Transverse colon (tissue), 4 donors: Measurements from ENCODE around the gene KIF1A. TPM values are rescaled to one million over a fixed set of nuclear protein-coding genes. Genes with fewer than 3 reads are reported as not detected.

Experiments
- DNase-seq: peaks from one replicate; pipeline ENCODE4 v3.0.0-alpha.2; 2019
- H3K27ac ChIP-seq, 4 donors: fragments of 200-600 bp; sonication (generic); 2 replicates each; pipeline ENCODE4 v1.5.1; 2016 to 2018; ENCODE audit warnings: inconsistent platforms in 4 of 4
- H3K27me3 ChIP-seq: fragments of 200-600 bp; sonication (generic); 2 replicates; pipeline ENCODE4 v1.5.1; 2017; ENCODE audit warnings: inconsistent platforms
- H3K36me3 ChIP-seq, 4 donors: fragments of 200-600 bp; sonication (generic); 2 replicates each; pipeline ENCODE4 v1.5.1; 2017 to 2019; ENCODE audit warnings: inconsistent platforms in 4 of 4
- H3K4me1 ChIP-seq, 4 donors: fragments of 200-600 bp; sonication (generic); 2 replicates each; pipeline ENCODE4 v1.5.1; 2017 to 2020; ENCODE audit warnings: inconsistent platforms in 4 of 4
- H3K4me3 ChIP-seq, 4 donors: fragments of 200-600 bp; sonication (generic); 1 replicate in 1 of 4; 2 replicates in 3 of 4; pipeline versions ENCODE4 v1.5.1 to v1.6.1; 2017 to 2019; ENCODE audit warnings: inconsistent platforms in 4 of 4
- H3K9me3 ChIP-seq, 2 donors: fragments of 200-600 bp; sonication (generic); 2 replicates each; pipeline ENCODE4 v1.5.1; 2017 to 2019; ENCODE audit warnings: inconsistent platforms in 2 of 2
- CTCF ChIP-seq, 5 experiments: fragments of 200-600 bp in 3 of 5; fragments of 450-650 bp in 2 of 5; sonication (generic) in 3 of 5; IDR thresholded peaks; 1 replicate in 2 of 5; 2 replicates in 3 of 5; pipeline ENCODE4 v1.5.1; 2016 to 2017; ENCODE audit warnings: antibody characterized with exemption in 5 of 5, inconsistent platforms in 3 of 5, mild to moderate bottlenecking in 2 of 5, moderate library complexity in 1 of 5
- EP300 ChIP-seq: sonication (generic); formaldehyde crosslinking; IDR thresholded peaks from one replicate; pipeline ENCODE4 v1.6.1; 2017; ENCODE audit warnings: antibody characterized with exemption, low read depth
- POLR2A ChIP-seq: fragments of 450-650 bp; IDR thresholded peaks from one replicate; pipeline ENCODE4 v1.6.1; 2016; ENCODE audit warnings: antibody characterized with exemption, mild to moderate bottlenecking, moderate library complexity
- POLR2AphosphoS5 ChIP-seq, 3 donors: sonication (generic); formaldehyde crosslinking; IDR thresholded peaks; one replicate each; pipeline ENCODE4 v1.6.1; 2016; ENCODE audit warnings: antibody characterized with exemption in 3 of 3
- WGBS, 2 donors: methylation state at CpG; one replicate each; pipeline ENCODE4 v1.1.5; 2018; ENCODE audit warnings: low coverage in 1 of 2; 5-methylcytosine and 5-hydroxymethylcytosine counted together
- in situ Hi-C, 4 donors: fragments of 200-750 bp; cut with MboI; loops; one replicate each; pipeline versions ENCODE4 v1.15.0 to v1.15.1; 2017; ENCODE audit warnings: low sequenced_read_pairs in 3 of 4, low pct_ligation_motif_present in 1 of 4, low pct_unique_long_range_greater_than_20kb in 1 of 4
- intact Hi-C: fragments of 100-400 bp; cut with DNase I; formaldehyde crosslinking; loops from one replicate; pipeline ENCODE4 v1.15.1; 2023; ENCODE audit warnings: low total_unique reads
- total RNA-seq, 4 donors: library from RNA; depleted of rRNA; stranded (reverse); fragments of >200 nt; gene quantifications; one replicate each; pipeline ENCODE4 v1.1.0, GENCODE V29; 2016

The KIF1A gene
- total RNA-seq, 4 donors from 2014 or later = 0.40 to 3.4 (median 2.9) TPM

GRCh38 chr2:240688553-240688919 lies 131.5 kb downstream of the KIF1A start:
- no peak overlapping the region for H3K27ac ChIP-seq

GRCh38 chr2:240687741-240688552 lies 132.1 kb downstream of the KIF1A start:
- 78% methylated on average over 11 of the region's 14 CpGs; no CpG with 5 or more reads in 1 of the 2 donors for WGBS, 2 donors
- Histone ChIP-seq H3K9me3 (no peaks in the 10 kb centered on the region), H3K27me3 (no peaks in the 10 kb centered on the region), H3K36me3 (no peaks in the 10 kb centered on the region), H3K4me1 (peaks cover 0 to 26% (median 9%) of the 10 kb centered on the region in 4 donors), H3K4me3 (no peak overlapping the region), H3K27ac (no peak overlapping the region)
- in situ Hi-C loops = no loop called here
- no peak for TF ChIP-seq EP300
- no peak for TF ChIP-seq POLR2A
- no peak for TF ChIP-seq CTCF (IDR thresholded peaks at IDR 0.05)
- no peak for TF ChIP-seq POLR2AphosphoS5 (IDR thresholded peaks at IDR 0.05)
- intact Hi-C loops = no loop called here
- DNase-seq = no peak

More at GRCh38 chr2:240688553-240688919, 131.5 kb downstream of the KIF1A start:
- DNase-seq = no peak
- intact Hi-C loops = no loop called here
- Histone ChIP-seq H3K4me1 (peaks cover 0 to 26% (median 9%) of the 10 kb centered on the region in 4 donors), H3K4me3 (no peak overlapping the region), H3K27me3 (no peaks in the 10 kb centered on the region), H3K9me3 (no peaks in the 10 kb centered on the region), H3K36me3 (no peaks in the 10 kb centered on the region)
- TF ChIP-seq EP300 (no peak), CTCF (IDR thresholded peaks at IDR 0.05) (no peak), POLR2AphosphoS5 (IDR thresholded peaks at IDR 0.05) (no peak), POLR2A (no peak)
- 91% methylated on average over 9 of the region's 9 CpGs; no CpG with 5 or more reads in 1 of the 2 donors for WGBS, 2 donors
- in situ Hi-C loops = no loop called here

- TF ChIP-seq POLR2A (no peak), CTCF (IDR thresholded peaks at IDR 0.05) (no peak), POLR2AphosphoS5 (IDR thresholded peaks at IDR 0.05) (no peak), EP300 (no peak)
- H3K9me3 ChIP-seq = no peaks in the 10 kb centered on the region
- no peaks in the 10 kb centered on the region for H3K27me3 ChIP-seq
- H3K27ac ChIP-seq = no peak overlapping the region
- H3K36me3 ChIP-seq = no peaks in the 10 kb centered on the region
- H3K4me1 ChIP-seq = peaks cover 0 to 26% (median 9%) of the 10 kb centered on the region in 4 donors
- WGBS, 2 donors = 84 to 100% methylated on average over 1 to 20 of the region's 20 CpGs
- intact Hi-C loops = no loop called here
- DNase-seq = no peak
- H3K4me3 ChIP-seq = no peak overlapping the region
- in situ Hi-C loops = no loop called here
These were observed 132.8 kb downstream of the KIF1A start for GRCh38 chr2:240687045-240687740.

GRCh38 chr2:240686460-240686859 lies 133.6 kb downstream of the KIF1A start:
- H3K4me1 ChIP-seq = peaks cover 0 to 26% (median 9%) of the 10 kb centered on the region in 4 donors
- WGBS, 2 donors = 48 to 80% methylated on average over 1 to 6 of the region's 6 CpGs
- in situ Hi-C loops = no loop called here
- no peak overlapping the region for H3K4me3 ChIP-seq
- H3K27ac ChIP-seq = peak overlapping the region in 3 of 4 donors; percentile 23 to 50 (median 36)
- intact Hi-C loops = no loop called here
- no peaks in the 10 kb centered on the region for H3K27me3 ChIP-seq
- no peaks in the 10 kb centered on the region for H3K36me3 ChIP-seq
- TF ChIP-seq POLR2A (peak; percentile 2), CTCF (IDR thresholded peaks at IDR 0.05) (no peak)
- no peaks in the 10 kb centered on the region for H3K9me3 ChIP-seq
- DNase-seq = no peak
